RKO (cell line): ENCODE measurements around the gene MRPL41.
"Not testable (repeated sequence)": the region's sequence is repeated elsewhere in the genome, so short reads cannot be mapped to it uniquely, and the experiment has no call there.

Source experiments
- DNase-seq: peaks from one replicate; pipeline ENCODE4 v3.0.0-alpha.2; 2016; ENCODE audit warnings: low spot score

Gene MRPL41

GRCh38 chr9:137553654-137554053, 2.0 kb downstream of the MRPL41 start:
- not testable (repeated sequence) for DNase-seq

GRCh38 chr9:137554349-137554748, 2.7 kb downstream of the MRPL41 start:
- no peak for DNase-seq

- DNase-seq: no peak
These were observed 3.5 kb downstream of the MRPL41 start for GRCh38 chr9:137555179-137555578.

- no peak for DNase-seq
These were observed 4.6 kb downstream of the MRPL41 start for GRCh38 chr9:137556069-137556838.

GRCh38 chr9:137558127-137558526, 6.4 kb downstream of the MRPL41 start:
- DNase-seq: no peak

- DNase-seq: no peak
These were observed 12.5 kb downstream of the MRPL41 start for GRCh38 chr9:137564134-137564533.

- DNase-seq: peak; percentile 58
These were observed 13.2 kb downstream of the MRPL41 start for GRCh38 chr9:137564817-137565411.

GRCh38 chr9:137568445-137568844, 16.8 kb downstream of the MRPL41 start:
- peak; percentile 49 for DNase-seq

- no peak for DNase-seq
These were observed 18.0 kb downstream of the MRPL41 start for GRCh38 chr9:137569609-137570203.

- DNase-seq: no peak
These were observed 18.9 kb downstream of the MRPL41 start for GRCh38 chr9:137570566-137570965.

GRCh38 chr9:137574192-137574591, 22.5 kb downstream of the MRPL41 start:
- DNase-seq: no peak

GRCh38 chr9:137575364-137575715, 23.7 kb downstream of the MRPL41 start:
- DNase-seq: no peak

GRCh38 chr9:137575716-137576411, 24.2 kb downstream of the MRPL41 start:
- no peak for DNase-seq

- DNase-seq: peak; percentile 98
These were observed 27.0 kb downstream of the MRPL41 start, which contains the start of gene DPH7 for GRCh38 chr9:137578518-137579258. TSS of gene DPH7 (minus strand) at chr9:137578925. CDS start at chr9:137578777, 148 bp downstream.

- DNase-seq: no peak
These were observed 27.6 kb downstream of the MRPL41 start for GRCh38 chr9:137579259-137579604.

GRCh38 chr9:137580209-137580953, 28.7 kb downstream of the MRPL41 start:
- no peak for DNase-seq

- DNase-seq: no peak
These were observed 29.3 kb downstream of the MRPL41 start for GRCh38 chr9:137580954-137581322.

GRCh38 chr9:137581361-137582285, 29.9 kb downstream of the MRPL41 start:
- DNase-seq: no peak

GRCh38 chr9:137582286-137582860, 30.7 kb downstream of the MRPL41 start:
- peak; percentile 43 for DNase-seq

GRCh38 chr9:137583347-137583746, 31.7 kb downstream of the MRPL41 start:
- DNase-seq: no peak
